GM10266 (cell line): Measurements from ENCODE around the gene ZNF189.

ENCODE experiments used
- DNase-seq: peaks from one replicate; pipeline ENCODE4 v3.0.0; 2012; ENCODE audit errors: extremely low spot score
- CTCF ChIP-seq: IDR thresholded peaks from 2 replicates; pipeline ENCODE4 v1.5.1; 2012; ENCODE audit warnings: mild to moderate bottlenecking, low read depth; ENCODE audit not compliant: control insufficient read depth, insufficient read depth; ENCODE audit errors: missing control alignments

The ZNF189 gene

GRCh38 chr9:101408374-101409078, 9.9 kb downstream of the ZNF189 start:
- TF ChIP-seq CTCF, result no peak
- no peak for DNase-seq

GRCh38 chr9:101409079-101409477, 10.4 kb downstream of the ZNF189 start:
- DNase-seq, result no peak

GRCh38 chr9:101414839-101415238, 16.2 kb downstream of the ZNF189 start:
- no peak for TF ChIP-seq CTCF

More at GRCh38 chr9:101409079-101409477, 10.4 kb downstream of the ZNF189 start:
- TF ChIP-seq CTCF, result no peak

GRCh38 chr9:101415578-101415977, 16.9 kb downstream of the ZNF189 start:
- no peak for TF ChIP-seq CTCF
- no peak for DNase-seq

More at GRCh38 chr9:101414839-101415238, 16.2 kb downstream of the ZNF189 start:
- DNase-seq, result no peak

GRCh38 chr9:101417389-101417788, 18.7 kb downstream of the ZNF189 start:
- DNase-seq, result no peak
- TF ChIP-seq CTCF, result no peak

GRCh38 chr9:101417977-101418376, 19.3 kb downstream of the ZNF189 start:
- no peak for TF ChIP-seq CTCF
- DNase-seq, result no peak
